ENCODE results near the gene NPPB.

NPPB gene

GRCh38 chr1:11856698-11857097 is 2.0 kb downstream of the NPPB start:
- no peak for DNase-seq

- no peak for DNase-seq
Measured at GRCh38 chr1:11855430-11855829, 3.3 kb downstream of the NPPB start.

- no peak for DNase-seq
Measured at GRCh38 chr1:11854519-11854918, 4.2 kb downstream of the NPPB start.

GRCh38 chr1:11851180-11851579 is 7.6 kb downstream of the NPPB start:
- DNase-seq: peak; percentile 77

GRCh38 chr1:11850156-11850555 is 8.6 kb downstream of the NPPB start:
- no peak for DNase-seq

- DNase-seq: no peak
Measured at GRCh38 chr1:11848373-11848700, 10.4 kb downstream of the NPPB start.

GRCh38 chr1:11847667-11848372 is 10.9 kb downstream of the NPPB start, which contains the start of gene NPPA:
Gene NPPA (minus strand): TSS chr1:11847783. CDS start chr1:11847684, 99 bp downstream.
- peak; percentile 95 for DNase-seq

GRCh38 chr1:11845641-11846335 is 13.0 kb downstream of the NPPB start:
- DNase-seq: peak; percentile 44

GRCh38 chr1:11842154-11843041 is 16.3 kb downstream of the NPPB start:
- DNase-seq: peak; percentile 58

GRCh38 chr1:11841245-11842153 is 17.2 kb downstream of the NPPB start:
- DNase-seq: no peak

- no peak for DNase-seq
Measured at GRCh38 chr1:11839727-11840705, 18.7 kb downstream of the NPPB start.

GRCh38 chr1:11838349-11839272 is 20.1 kb downstream of the NPPB start:
- peak; percentile 73 for DNase-seq

GRCh38 chr1:11837767-11838348 is 20.9 kb downstream of the NPPB start:
- no peak for DNase-seq

GRCh38 chr1:11836955-11837766 is 21.6 kb downstream of the NPPB start:
- DNase-seq: no peak

- DNase-seq: no peak
Measured at GRCh38 chr1:11835441-11836225, 23.1 kb downstream of the NPPB start.

- DNase-seq: no peak
Measured at GRCh38 chr1:11833900-11834299, 24.8 kb downstream of the NPPB start.

- DNase-seq: no peak
Measured at GRCh38 chr1:11833497-11833896, 25.2 kb downstream of the NPPB start.
